K562 (cell line): ENCODE measurements around the gene VSTM1. TPM values are rescaled to one million over a fixed set of nuclear protein-coding genes. Genes with fewer than 3 reads are reported as not detected.

Experiments used
- ATAC-seq: fragments of 200-7000 bp; cut with Tn5 transposase; 3 replicates; pipeline ENCODE4 v1.9.1; 2020; ENCODE audit warnings: moderate library complexity
- BruUV-seq: library from RNA; stranded (reverse); fragments of 400-500 nt; replicated peaks from 2 replicates; lab custom pipeline; 2021; lab: Mats Ljungman, UMichigan
- CTCF ChIA-PET: fragments of 300-600 bp; formaldehyde crosslinking; extraction: SDS; loops from one replicate; lab custom pipeline; 2021; ENCODE audit warnings: low intra/inter-chr PET ratio; lab: Yijun Ruan, JAX
- POLR2A ChIA-PET: fragments of 300-600, 350-650 bp; sonication (Branson Sonifier 250); formaldehyde crosslinking; extraction: SDS; loops from one replicate; lab custom pipeline; 2021; ENCODE audit warnings: antibody characterized with exemption, inconsistent platforms; lab: Yijun Ruan, JAX
- DNase-seq, 4 experiments: peaks; one replicate each; pipeline versions ENCODE4 v3.0.0 to v3.0.0-alpha.2; 2011 to 2018; ENCODE audit warnings: low spot score in 3 of 4, mixed read lengths in 3 of 4; ENCODE audit errors: extremely low read depth in 1 of 4
- FAIRE-seq: peaks from 2 replicates; lab custom pipeline; 2011; peaks lifted over from hg19 to GRCh38; lab: Jason Lieb, UNC
- H2AFZ ChIP-seq: 2 replicates; pipeline ENCODE4 v1.6.0; 2011; ENCODE audit warnings: low read depth, low read length, control low read depth, inconsistent platforms
- H3K27ac ChIP-seq: fragments of 200-600 bp; 3 replicates; pipeline ENCODE4 v1.8.0; 2011; ENCODE audit warnings: low read depth, mild to moderate bottlenecking, control low read depth, inconsistent platforms, low read length, moderate library complexity, mixed read lengths; ENCODE audit errors: extremely low read depth
- H3K27me3 ChIP-seq, 2 experiments: fragments of 300-600 bp in 1 of 2; 2 replicates in 1 of 2; 3 replicates in 1 of 2; pipeline versions ENCODE4 v1.6.0 to v1.8.0; 2011; ENCODE audit warnings: inconsistent platforms in 2 of 2, low read length in 2 of 2, mild to moderate bottlenecking in 1 of 2, mixed read lengths in 1 of 2, moderate library complexity in 1 of 2; ENCODE audit not compliant: control insufficient read depth in 2 of 2, insufficient read depth in 2 of 2
- H3K36me3 ChIP-seq: fragments of 300-600 bp; 3 replicates; pipeline ENCODE4 v1.8.0; 2011; ENCODE audit warnings: mild to moderate bottlenecking, low read length, inconsistent platforms; ENCODE audit not compliant: control insufficient read depth, insufficient read depth
- H3K4me1 ChIP-seq, 2 experiments: fragments of 200-600 bp in 1 of 2; replicated peaks in 1 of 2; 2 replicates in 1 of 2; 3 replicates in 1 of 2; pipeline versions ENCODE4 v1.5.1 to v1.8.0; 2011; ENCODE audit warnings: inconsistent platforms in 2 of 2, low read length in 2 of 2, mild to moderate bottlenecking in 1 of 2, mixed read lengths in 1 of 2, moderate library complexity in 1 of 2; ENCODE audit not compliant: control insufficient read depth in 2 of 2, insufficient read depth in 2 of 2
- H3K4me2 ChIP-seq: 2 replicates; pipeline ENCODE4 v1.6.1; 2011; ENCODE audit warnings: low read length, control low read depth, inconsistent platforms, mixed read lengths; ENCODE audit not compliant: insufficient read depth
- H3K4me3 ChIP-seq: fragments of 200-600 bp; sonication (generic), shearing (Covaris generic); 2 replicates; pipeline ENCODE4 v1.5.1; 2016; ENCODE audit warnings: control low read depth, inconsistent platforms
- H3K79me2 ChIP-seq: fragments of 200-600 bp; 3 replicates; pipeline ENCODE4 v1.8.0; 2011; ENCODE audit warnings: low read length, inconsistent platforms; ENCODE audit not compliant: control insufficient read depth, insufficient read depth
- H3K9ac ChIP-seq, 2 experiments: 2 replicates each; pipeline versions ENCODE4 v1.6.0 to v1.6.1; 2011; ENCODE audit warnings: low read depth in 2 of 2, low read length in 2 of 2, control low read depth in 1 of 2, inconsistent platforms in 1 of 2, mild to moderate bottlenecking in 1 of 2, mixed read lengths in 1 of 2; ENCODE audit not compliant: insufficient read depth in 1 of 2
- H3K9me1 ChIP-seq: one replicate; pipeline ENCODE4 v1.6.0; 2011; ENCODE audit warnings: inconsistent platforms, mild to moderate bottlenecking, low read length, moderate library complexity; ENCODE audit not compliant: control insufficient read depth, insufficient read depth
- H3K9me3 ChIP-seq: replicated peaks from 2 replicates; pipeline ENCODE4 v1.5.1; 2011; ENCODE audit warnings: low read depth, low read length, inconsistent platforms; ENCODE audit not compliant: control insufficient read depth, insufficient read depth
- H4K20me1 ChIP-seq: replicated peaks from 2 replicates; pipeline ENCODE4 v1.6.1; 2011; ENCODE audit warnings: low read length, inconsistent platforms, mixed read lengths; ENCODE audit not compliant: control insufficient read depth, insufficient read depth
- HDGF ChIP-seq: fragments of 450-650 bp; IDR thresholded peaks from 2 replicates; pipeline ENCODE4 v1.6.1; 2016
- TSC22D4 ChIP-seq: fragments of 450-650 bp; IDR thresholded peaks from 2 replicates; pipeline ENCODE4 v1.6.1; 2016; ENCODE audit warnings: missing genetic modification characterization, missing biosample characterization, control low read depth
- ZNF444 ChIP-seq: fragments of 250-450 bp; sonication (Bioruptor Pico); IDR thresholded peaks from 2 replicates; pipeline ENCODE4 v1.4.0; 2020; ENCODE audit warnings: mild to moderate bottlenecking, moderate library complexity
- ZSCAN29 ChIP-seq: fragments of 450-650 bp; IDR thresholded peaks from 2 replicates; pipeline ENCODE4 v1.6.1; 2017
- WGBS: fragments of 100-300 bp; shearing (Covaris generic); methylation state at CpG from one replicate; pipeline ENCODE4 v1.1.6; 2016; ENCODE audit warnings: low coverage, mixed read lengths; ENCODE audit not compliant: insufficient coverage; ENCODE audit errors: missing lambda C conversion rate; 5-methylcytosine and 5-hydroxymethylcytosine counted together
- in situ Hi-C: fragments of 300-500 bp; cut with MboI; formaldehyde crosslinking; loops from 4 replicates; pipeline ENCODE4 v1.15.0; 2018; ENCODE audit warnings: inconsistent platforms, mixed read lengths
- intact Hi-C: fragments of 100-400 bp; cut with micrococcal nuclease; formaldehyde crosslinking; loops from 2 replicates; pipeline ENCODE4 v1.14.2; 2022
- polyA plus RNA-seq, 8 experiments: library from polyadenylated mRNA; depleted of rRNA in 4 of 8; stranded (reverse) in 5 of 8; unstranded in 3 of 8; fragments of >200 nt; fragmentation: Nextera tagmentation in 2 of 8; fragmentation: Illumina TruSeq in 1 of 8; extraction: Ambion mirVana in 2 of 8; extraction: Trizol in 1 of 8; gene quantifications; 2 replicates each; pipeline versions ENCODE4 v1.2.1 to v1.2.3, GENCODE V29; 2011 to 2014; ENCODE audit warnings: inconsistent platforms in 1 of 8, missing spikeins in 1 of 8
- total RNA-seq, 7 experiments: library from RNA; depleted of rRNA in 6 of 7; stranded (reverse); fragments of >200 nt in 6 of 7; fragmentation: Illumina TruSeq in 2 of 7; extraction: Trizol in 2 of 7; gene quantifications; 2 replicates each; pipeline versions ENCODE4 v1.2.1 to v1.2.3, GENCODE V29; 2011 to 2021; ENCODE audit warnings: low replicate concordance in 1 of 7

Gene VSTM1
- total and polyA plus RNA-seq, 9 of the 15 experiments (the other 6 are each of a cell fraction or from before 2014, with no cell fraction given): not detected

- no peaks in the 10 kb centered on the region for H3K9me1 ChIP-seq
- H3K4me2 ChIP-seq: no peak overlapping the region
- H2AFZ ChIP-seq: no peak overlapping the region
- FAIRE-seq (no peak), DNase-seq (no peak), ATAC-seq (no peak)
- H3K9me3 ChIP-seq: no peaks in the 10 kb centered on the region
- H3K27ac ChIP-seq: no peak overlapping the region
- no peak overlapping the region for H3K4me3 ChIP-seq
- H3K9ac ChIP-seq: no peak overlapping the region
- no TSS peak for BruUV-seq
- in situ Hi-C loops: no loop called here
- peaks cover 24% of the 10 kb centered on the region for H3K79me2 ChIP-seq
- H4K20me1 ChIP-seq: peaks cover 3% of the 10 kb centered on the region; the same call in 1 of the 2 replicates
- TF ChIP-seq HDGF (no peak), ZNF444 (CRISPR knock-in tag) (no peak), TSC22D4 (tag) (no peak), ZSCAN29 (no peak)
- TF ChIP-seq, all 486 proteins: peak for 0
- intact Hi-C loops: no loop called here
- H3K36me3 ChIP-seq: peaks cover 58% of the 10 kb centered on the region; the same call in 2 of the 3 replicates
- no peaks in the 10 kb centered on the region for H3K27me3 ChIP-seq
- peaks cover 0 to 34% of the 10 kb centered on the region in 2 experiments; a peak in 3 of 5 replicates for H3K4me1 ChIP-seq
- WGBS: 78% methylated on average over 10 of the region's 11 CpGs
- POLR2A ChIA-PET: no interaction called here
- CTCF ChIA-PET: no interaction called here
These were observed 41.5 kb upstream of the VSTM1 start for GRCh38 chr19:54104998-54105715.
